Activated CD4-positive, CD25-positive, alpha-beta regulatory T cell (primary cell): ENCODE measurements around the gene KIF18A.
"Not testable (repeated sequence)": the region's sequence is repeated elsewhere in the genome, so short reads cannot be mapped to it uniquely, and the experiment has no call there.

Source experiments
- DNase-seq, 4 experiments: peaks; one replicate each; lab custom pipeline; 2025; lab: John Stamatoyannopoulos, UW

KIF18A gene

GRCh38 chr11:28106353-28107043, 1.5 kb downstream of the KIF18A start:
- no peak for DNase-seq

GRCh38 chr11:28105869-28106268, 2.1 kb downstream of the KIF18A start:
- DNase-seq = no peak

GRCh38 chr11:28104984-28105383, 3.0 kb downstream of the KIF18A start:
- DNase-seq = no peak

- no peak for DNase-seq
Measured at GRCh38 chr11:28104425-28104824, 3.5 kb downstream of the KIF18A start.

- DNase-seq = not testable (repeated sequence)
Measured at GRCh38 chr11:28102300-28102699, 5.7 kb downstream of the KIF18A start.

- no peak for DNase-seq
Measured at GRCh38 chr11:28100665-28101064, 7.3 kb downstream of the KIF18A start.

- DNase-seq = no peak
Measured at GRCh38 chr11:28099715-28100114, 8.2 kb downstream of the KIF18A start.

- no peak for DNase-seq
Measured at GRCh38 chr11:28098257-28098656, 9.7 kb downstream of the KIF18A start.

GRCh38 chr11:28092786-28093185, 15.2 kb downstream of the KIF18A start:
- DNase-seq = no peak

- no peak for DNase-seq
Measured at GRCh38 chr11:28090052-28090749, 17.8 kb downstream of the KIF18A start.

GRCh38 chr11:28089378-28089777, 18.6 kb downstream of the KIF18A start:
- no peak for DNase-seq

GRCh38 chr11:28087693-28088092, 20.3 kb downstream of the KIF18A start:
- DNase-seq = not testable (repeated sequence)

GRCh38 chr11:28087192-28087591, 20.8 kb downstream of the KIF18A start:
- DNase-seq = not testable (repeated sequence)

GRCh38 chr11:28086569-28086968, 21.4 kb downstream of the KIF18A start:
- DNase-seq = no peak

GRCh38 chr11:28083118-28083517, 24.8 kb downstream of the KIF18A start:
- DNase-seq = no peak

GRCh38 chr11:28077521-28077920, 30.4 kb downstream of the KIF18A start:
- no peak for DNase-seq

- DNase-seq = no peak
Measured at GRCh38 chr11:28072321-28072720, 35.6 kb downstream of the KIF18A start.

GRCh38 chr11:28071305-28071704, 36.7 kb downstream of the KIF18A start:
- no peak for DNase-seq

- DNase-seq = no peak
Measured at GRCh38 chr11:28058333-28058732, 49.6 kb downstream of the KIF18A start.

GRCh38 chr11:28054821-28055220, 53.1 kb downstream of the KIF18A start:
- no peak for DNase-seq

- DNase-seq = no peak
Measured at GRCh38 chr11:28049338-28050216, 58.4 kb downstream of the KIF18A start.

- no peak for DNase-seq
Measured at GRCh38 chr11:28048812-28049211, 59.1 kb downstream of the KIF18A start.
